Stimulated activated naive CD4-positive, alpha-beta T cell treated with Interleukin-2 at 50 U/mL for 16 hours (primary cell): ENCODE data around the gene SAXO1.
"Not testable (repeated sequence)": the region's sequence is repeated elsewhere in the genome, so short reads cannot be mapped to it uniquely, and the experiment has no call there.

Source experiments
- DNase-seq: peaks from one replicate; lab custom pipeline; 2025; lab: John Stamatoyannopoulos, UW

The SAXO1 gene

GRCh38 chr9:18999173-18999785 is 33.7 kb downstream of the SAXO1 start:
- no peak for DNase-seq

DNA sequence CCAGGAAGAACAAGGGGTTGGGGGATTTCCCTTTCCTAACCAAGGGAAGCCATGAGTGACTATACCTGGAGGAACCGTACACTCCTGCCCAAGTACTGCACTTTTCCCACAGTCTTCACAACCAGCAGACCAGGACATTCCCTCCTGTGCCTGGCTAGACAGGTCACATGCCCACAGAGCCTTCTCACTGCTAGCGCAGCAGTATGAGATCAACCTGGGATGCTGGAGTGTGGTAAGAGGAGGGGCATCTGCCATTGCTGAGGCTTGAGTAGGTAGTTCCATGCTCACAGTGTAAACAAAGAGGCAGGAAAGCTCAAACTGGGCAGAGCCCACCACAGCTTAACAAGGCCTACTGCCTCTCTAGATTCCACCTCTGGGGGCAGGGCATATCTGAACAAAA is 35.9 kb downstream of the SAXO1 start:
- DNase-seq = no peak

- DNase-seq = no peak
These were observed 36.8 kb downstream of the SAXO1 start for GRCh38 chr9:18996211-18996610.

GRCh38 chr9:18994263-18994916 is 38.6 kb downstream of the SAXO1 start:
- DNase-seq = no peak

- not testable (repeated sequence) for DNase-seq
These were observed 41.8 kb downstream of the SAXO1 start for GRCh38 chr9:18991197-18991596.

DNA sequence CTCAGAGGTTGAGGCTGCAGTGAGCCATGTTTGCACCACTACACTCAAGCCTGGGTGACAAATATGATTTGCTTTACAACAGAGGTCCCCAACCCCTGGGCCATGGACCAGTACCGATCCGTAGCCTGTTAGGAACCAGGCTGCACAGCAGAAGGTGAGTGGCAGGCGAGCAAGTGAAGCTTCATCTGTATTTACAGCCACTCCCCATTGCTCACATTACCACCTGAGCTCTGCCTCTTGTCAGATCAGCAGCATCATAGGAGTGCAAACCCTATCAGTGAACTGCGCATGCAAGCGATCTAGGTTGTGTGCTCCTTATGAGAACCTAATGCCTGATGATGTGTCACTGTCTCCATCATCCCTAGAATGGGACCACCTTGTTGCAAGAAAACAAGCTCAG is 42.5 kb downstream of the SAXO1 start:
- DNase-seq = no peak

GRCh38 chr9:18989865-18990264 is 43.1 kb downstream of the SAXO1 start:
- DNase-seq = no peak

GRCh38 chr9:18989097-18989496 is 43.9 kb downstream of the SAXO1 start:
- no peak for DNase-seq

DNA sequence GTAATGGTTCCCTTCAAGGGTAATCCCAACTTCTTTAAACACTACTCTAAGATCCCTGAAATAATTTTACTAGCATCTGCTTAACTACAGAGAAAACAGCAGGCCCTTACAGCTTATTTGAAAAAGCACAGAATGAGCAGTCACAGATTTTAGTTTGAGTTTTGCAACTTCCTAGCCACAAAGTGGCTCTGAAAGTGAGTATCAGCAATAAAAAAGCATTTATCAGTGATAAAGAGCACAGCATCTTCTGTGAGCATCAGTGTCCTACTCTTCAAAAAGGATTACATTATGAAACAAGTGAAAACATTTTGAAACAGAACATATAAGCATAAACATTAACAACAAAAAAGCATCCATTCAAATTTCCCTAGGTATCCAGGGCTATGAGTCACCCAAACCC is 45.0 kb downstream of the SAXO1 start:
- no peak for DNase-seq

DNA sequence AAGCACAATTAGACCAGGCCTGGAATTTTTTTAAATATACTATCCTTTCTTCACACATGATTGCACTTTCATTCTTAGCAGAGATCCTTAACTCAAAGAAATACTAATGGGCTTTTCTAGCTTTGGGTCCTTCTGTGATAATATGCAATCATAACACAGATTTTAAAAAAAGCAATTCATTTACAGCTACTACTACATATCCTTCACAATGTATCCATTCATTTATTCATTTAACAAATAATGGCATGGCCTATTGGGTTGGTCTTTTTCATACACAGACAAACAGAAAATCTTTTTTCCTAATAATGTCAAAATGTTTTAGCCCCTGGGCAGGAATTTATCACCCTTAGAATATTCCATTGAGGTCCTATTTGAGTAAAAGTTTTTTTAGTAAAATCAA is 47.0 kb downstream of the SAXO1 start:
- DNase-seq = no peak

GRCh38 chr9:18985464-18985951 is 47.5 kb downstream of the SAXO1 start:
- no peak for DNase-seq

DNA sequence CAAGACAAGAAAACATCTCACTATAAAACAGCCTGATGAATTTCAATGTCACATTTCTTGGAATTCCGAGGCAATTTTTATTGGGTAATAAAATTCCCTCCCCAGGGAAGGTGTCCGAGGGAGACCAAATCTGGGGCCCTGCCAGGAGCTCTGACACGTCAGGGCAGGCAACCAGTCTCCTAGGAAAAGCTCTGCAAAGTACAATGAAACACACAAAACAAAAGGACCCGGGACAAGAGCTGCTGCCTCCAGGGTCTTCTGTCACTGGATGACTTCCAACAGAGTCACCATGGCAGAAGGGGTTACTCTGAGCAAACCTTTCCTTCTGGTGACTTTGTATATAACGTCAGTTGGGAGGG is 50.8 kb downstream of the SAXO1 start:
- DNase-seq = no peak

GRCh38 chr9:18981476-18982261 is 51.3 kb downstream of the SAXO1 start:
- DNase-seq = no peak

GRCh38 chr9:18980189-18980588 is 52.8 kb downstream of the SAXO1 start:
- DNase-seq = no peak

DNA sequence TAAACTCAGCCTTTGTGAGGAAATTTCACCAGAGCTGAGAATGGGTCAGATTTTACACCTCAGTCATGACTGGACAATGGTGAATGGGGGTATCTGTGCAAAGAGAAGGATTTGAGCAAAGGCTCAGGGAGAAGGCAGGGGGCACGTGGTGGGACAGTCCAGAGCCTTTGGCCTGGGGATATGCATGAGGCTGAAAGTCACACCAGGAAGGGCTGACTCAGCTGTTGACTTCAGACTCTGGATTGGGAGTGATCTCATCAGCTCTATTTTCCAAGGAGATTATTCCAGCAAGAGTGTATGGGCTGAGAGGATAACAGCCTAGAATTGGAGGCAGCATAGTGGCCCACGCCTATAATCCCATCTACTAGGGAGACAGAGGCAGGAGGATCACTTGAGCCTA is 53.6 kb downstream of the SAXO1 start:
- DNase-seq = no peak

- no peak for DNase-seq
These were observed 54.8 kb downstream of the SAXO1 start for GRCh38 chr9:18978188-18978587.

DNA sequence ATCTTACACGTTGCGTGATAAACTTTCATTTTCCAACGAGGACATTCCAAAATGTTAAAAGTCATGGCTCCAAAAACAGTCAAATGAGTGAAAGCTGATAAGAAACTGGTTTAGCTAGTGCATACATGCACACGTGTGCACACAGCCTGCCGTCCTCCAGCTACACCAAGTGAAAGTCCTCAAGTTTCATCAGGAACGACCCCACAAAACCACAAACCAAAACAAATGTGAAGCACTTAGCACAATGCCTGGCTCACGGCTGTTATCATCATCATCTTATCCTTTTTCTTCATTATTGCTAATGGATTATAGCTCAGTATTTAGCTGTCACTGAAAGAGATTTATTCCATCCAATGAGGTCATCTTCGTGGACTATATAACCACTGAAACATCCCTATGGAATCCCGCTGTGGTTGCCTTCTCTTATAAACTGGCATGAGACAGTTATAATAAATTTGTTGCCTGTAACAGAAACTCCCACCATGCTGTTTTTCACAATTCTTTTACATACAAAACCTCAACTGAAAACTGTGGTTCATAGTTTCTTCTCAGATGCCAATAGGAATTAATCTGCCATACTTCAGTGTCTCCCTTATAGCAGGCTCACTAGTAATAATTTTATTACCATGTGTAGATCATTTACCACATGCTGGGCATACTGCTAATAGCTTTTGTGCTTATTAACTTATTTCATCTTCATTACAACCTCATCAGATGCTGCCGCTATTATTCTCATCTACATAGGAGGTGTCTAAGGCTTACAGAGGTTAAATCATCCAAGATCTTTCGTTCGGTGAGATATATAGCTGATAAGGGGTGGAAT is 56.1 kb downstream of the SAXO1 start:
- no peak for DNase-seq

DNA sequence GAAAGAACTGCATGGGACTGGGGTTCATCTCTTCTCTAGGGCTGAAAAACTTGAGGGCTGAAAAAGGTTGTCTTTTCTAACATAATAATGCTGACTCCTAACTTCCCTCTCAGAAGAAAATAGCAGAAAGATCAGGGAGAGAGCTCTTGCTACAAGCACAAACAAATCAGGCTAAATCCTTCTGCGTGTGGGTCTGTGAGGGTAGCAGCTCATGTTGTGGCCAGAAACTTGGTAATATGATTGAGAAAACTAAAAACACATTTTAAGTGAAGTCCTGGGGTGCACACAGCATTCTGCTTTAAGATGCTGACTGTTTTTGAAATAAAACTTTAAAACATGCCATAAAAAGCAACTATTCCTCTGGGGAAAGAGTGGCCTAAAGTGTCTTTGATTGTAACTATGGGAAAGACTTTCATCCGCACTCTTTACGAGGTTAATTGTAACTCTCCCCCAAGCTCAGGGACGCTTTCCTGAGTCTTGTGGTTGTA is 56.7 kb downstream of the SAXO1 start:
- DNase-seq = no peak

GRCh38 chr9:18973348-18973747 is 59.7 kb downstream of the SAXO1 start:
- no peak for DNase-seq

DNA sequence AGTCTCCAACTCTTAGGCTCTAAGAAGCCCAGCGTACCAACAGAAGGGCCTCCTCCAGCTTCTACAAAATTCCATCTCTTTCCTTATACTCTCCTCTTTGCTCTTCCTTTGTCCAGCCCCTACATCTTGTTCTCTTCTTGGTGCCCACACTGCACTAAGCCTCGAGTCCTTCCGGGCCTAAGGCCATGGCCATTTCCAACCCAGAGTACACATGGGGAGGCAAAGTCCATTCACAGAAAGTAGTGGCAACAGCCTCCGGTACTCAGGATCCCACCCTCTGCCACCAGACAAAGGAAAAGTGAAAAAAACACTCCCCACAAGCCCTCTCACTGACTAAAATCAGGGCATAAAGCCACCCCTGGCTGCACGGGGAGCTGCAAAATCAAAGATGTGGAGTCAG is 60.3 kb downstream of the SAXO1 start:
- no peak for DNase-seq

GRCh38 chr9:18971909-18972308 is 61.1 kb downstream of the SAXO1 start:
- DNase-seq = no peak

DNA sequence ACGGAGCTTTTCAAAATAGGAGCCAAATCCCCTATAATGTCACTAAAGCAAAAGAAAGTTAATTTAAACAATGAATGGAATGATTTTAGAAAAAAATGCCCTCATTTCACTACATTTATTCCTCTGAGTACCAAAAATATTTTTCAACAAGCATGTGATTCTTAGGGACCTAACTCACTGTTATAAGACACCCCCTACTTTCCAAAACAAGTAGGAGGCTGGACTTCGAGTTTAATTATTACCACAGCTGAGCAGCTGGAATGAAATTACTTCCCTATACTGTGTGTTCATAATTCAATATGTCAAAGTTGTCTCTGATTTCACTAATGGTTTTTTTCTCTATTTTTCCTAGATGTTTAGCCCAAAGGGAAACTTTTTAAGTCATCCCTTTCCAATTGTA is 61.6 kb downstream of the SAXO1 start:
- no peak for DNase-seq
